ENCODE results near the gene ZKSCAN2. TPM values are rescaled to one million over a fixed set of nuclear protein-coding genes. Genes with fewer than 3 reads are reported as not detected.

The ZKSCAN2 gene
- total RNA-seq, 2 experiments from 2014 or later = 9.5 to 10.2 TPM

DNA sequence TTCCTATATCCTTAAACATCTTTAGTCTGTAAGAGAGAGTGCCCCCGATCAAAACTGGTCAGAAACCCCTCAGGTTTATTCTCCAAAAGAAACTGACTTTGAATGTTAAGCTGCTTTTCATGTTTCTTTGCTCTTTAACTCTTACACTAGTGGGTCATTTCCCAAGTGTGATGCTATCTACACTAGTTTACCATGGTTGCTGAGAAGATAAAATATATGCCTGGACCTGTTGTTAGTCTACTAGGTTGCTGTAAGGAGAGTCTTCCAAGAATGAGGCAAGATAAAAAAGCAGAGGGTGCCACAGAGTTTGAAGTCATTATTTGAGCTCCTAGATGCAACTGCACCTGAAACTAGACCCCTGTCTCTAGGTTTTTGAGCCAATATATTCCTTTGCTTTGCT, 12.2 kb upstream of the ZKSCAN2 start:
- ChIA-PET CTCF (no interaction called here), POLR2A (interaction anchor here (0.6 kb wide), 1 partner anchor 449 kb away, joined by 3 read pairs; no protein-coding TSS in a partner anchor)
- Mint-ChIP-seq H3K27me3 (no peaks in the 10 kb centered on the region), H3K4me3 (no peak overlapping the region), H3K4me1 (ENCODE audit: low read depth) (peaks cover 14% of the 10 kb centered on the region), H3K36me3 (ENCODE audit: low read depth) (peaks cover 29% of the 10 kb centered on the region), H3K27ac (no peak overlapping the region), H3K9me3 (no peaks in the 10 kb centered on the region)
- TF ChIP-seq, protein P1, sequence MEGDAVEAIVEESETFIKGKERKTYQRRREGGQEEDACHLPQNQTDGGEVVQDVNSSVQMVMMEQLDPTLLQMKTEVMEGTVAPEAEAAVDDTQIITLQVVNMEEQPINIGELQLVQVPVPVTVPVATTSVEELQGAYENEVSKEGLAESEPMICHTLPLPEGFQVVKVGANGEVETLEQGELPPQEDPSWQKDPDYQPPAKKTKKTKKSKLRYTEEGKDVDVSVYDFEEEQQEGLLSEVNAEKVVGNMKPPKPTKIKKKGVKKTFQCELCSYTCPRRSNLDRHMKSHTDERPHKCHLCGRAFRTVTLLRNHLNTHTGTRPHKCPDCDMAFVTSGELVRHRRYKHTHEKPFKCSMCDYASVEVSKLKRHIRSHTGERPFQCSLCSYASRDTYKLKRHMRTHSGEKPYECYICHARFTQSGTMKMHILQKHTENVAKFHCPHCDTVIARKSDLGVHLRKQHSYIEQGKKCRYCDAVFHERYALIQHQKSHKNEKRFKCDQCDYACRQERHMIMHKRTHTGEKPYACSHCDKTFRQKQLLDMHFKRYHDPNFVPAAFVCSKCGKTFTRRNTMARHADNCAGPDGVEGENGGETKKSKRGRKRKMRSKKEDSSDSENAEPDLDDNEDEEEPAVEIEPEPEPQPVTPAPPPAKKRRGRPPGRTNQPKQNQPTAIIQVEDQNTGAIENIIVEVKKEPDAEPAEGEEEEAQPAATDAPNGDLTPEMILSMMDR (IDR thresholded peaks at IDR 0.05) = no peak
- no peaks in the 10 kb centered on the region for H3K27me3 ChIP-seq (ENCODE audit: control insufficient read depth in 1 of 2, insufficient read depth in 2 of 2, low read length in 2 of 2)
- no peaks in the 10 kb centered on the region for H3K9me3 ChIP-seq (ENCODE audit: control insufficient read depth in 1 of 2, insufficient read depth in 1 of 2, low read length in 2 of 2)
- H3K4me1 ChIP-seq (ENCODE audit: insufficient read depth, low read length) = no peaks in the 10 kb centered on the region
- DNase-seq (no peak), ATAC-seq (ENCODE audit: poor library complexity) (no peak)
- peaks cover 4% of the 10 kb centered on the region for H3K36me3 ChIP-seq (ENCODE audit: insufficient read depth, low read length)
- intact Hi-C loops (cut with DNase I, micrococcal nuclease) = no loop called here
- H3K4me3 ChIP-seq (ENCODE audit: low read length) = no peak overlapping the region
- H3K27ac ChIP-seq (ENCODE audit: low read depth in 1 of 2, low read length in 2 of 2) = no peak overlapping the region

DNA sequence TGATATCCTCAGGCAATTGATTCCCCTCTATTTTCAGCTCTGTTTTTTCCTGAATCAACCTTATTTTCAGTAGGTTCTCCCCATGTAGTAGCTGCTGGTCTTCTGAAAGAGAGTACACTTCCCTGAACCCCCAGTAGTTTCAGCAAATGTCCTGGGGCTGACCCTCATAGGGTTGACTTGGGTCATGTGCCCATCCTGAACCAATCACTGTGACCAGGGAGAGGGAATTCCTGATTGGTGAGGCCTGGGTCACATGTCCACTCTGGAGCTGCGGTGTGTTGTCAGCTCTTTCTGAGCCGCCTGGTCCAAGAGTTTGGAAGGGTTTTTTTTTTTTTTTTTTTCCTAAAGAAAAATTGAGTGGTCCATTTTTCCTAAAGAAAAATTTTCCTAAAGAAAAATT, 8.3 kb upstream of the ZKSCAN2 start:
- intact Hi-C loops (cut with DNase I, micrococcal nuclease) = no loop called here
- DNase-seq (no peak), ATAC-seq (ENCODE audit: poor library complexity) (no peak)
- H3K4me3 ChIP-seq (ENCODE audit: low read length) = no peak overlapping the region
- no peaks in the 10 kb centered on the region for H3K27me3 ChIP-seq (ENCODE audit: control insufficient read depth in 1 of 2, insufficient read depth in 2 of 2, low read length in 2 of 2)
- TF ChIP-seq, protein P1 (IDR thresholded peaks at IDR 0.05) = no peak
- H3K9me3 ChIP-seq (ENCODE audit: control insufficient read depth in 1 of 2, insufficient read depth in 1 of 2, low read length in 2 of 2) = no peaks in the 10 kb centered on the region
- peaks cover 17% of the 10 kb centered on the region for H3K36me3 ChIP-seq (ENCODE audit: insufficient read depth, low read length)
- Mint-ChIP-seq H3K27ac (no peak overlapping the region), H3K9me3 (no peaks in the 10 kb centered on the region), H3K36me3 (ENCODE audit: low read depth) (peaks cover 50% of the 10 kb centered on the region), H3K27me3 (no peaks in the 10 kb centered on the region), H3K4me1 (ENCODE audit: low read depth) (peaks cover 27% of the 10 kb centered on the region), H3K4me3 (no peak overlapping the region)
- CTCF ChIA-PET = no interaction called here
- POLR2A ChIA-PET = no interaction called here
- H3K4me1 ChIP-seq (ENCODE audit: insufficient read depth, low read length) = no peaks in the 10 kb centered on the region
- H3K27ac ChIP-seq (ENCODE audit: low read depth in 1 of 2, low read length in 2 of 2) = no peak overlapping the region

DNA sequence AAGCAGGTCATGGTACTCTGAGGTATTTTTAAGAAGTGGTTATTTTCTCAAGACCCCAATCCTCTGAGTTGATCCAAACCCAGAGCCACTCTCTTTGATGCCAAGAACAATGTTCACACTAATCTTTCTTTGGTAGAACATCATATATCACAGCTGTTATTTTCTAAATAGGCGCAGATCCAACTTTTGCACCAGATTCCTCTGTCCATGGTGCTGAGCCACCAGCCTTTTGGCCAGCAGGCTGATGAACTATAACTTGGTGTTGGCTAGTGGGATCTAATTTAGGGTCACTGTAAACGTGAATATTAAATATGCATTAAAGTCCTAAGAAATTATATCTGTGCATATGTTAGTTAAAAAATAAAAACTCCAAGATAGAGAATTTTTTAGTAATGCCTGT, 7.0 kb upstream of the ZKSCAN2 start:
- intact Hi-C loops (cut with DNase I, micrococcal nuclease) = no loop called here
- Mint-ChIP-seq H3K36me3 (ENCODE audit: low read depth) (peaks cover 47% of the 10 kb centered on the region), H3K4me3 (no peak overlapping the region), H3K9me3 (no peaks in the 10 kb centered on the region), H3K27ac (no peak overlapping the region), H3K27me3 (no peaks in the 10 kb centered on the region), H3K4me1 (ENCODE audit: low read depth) (peaks cover 39% of the 10 kb centered on the region)
- no peaks in the 10 kb centered on the region for H3K27me3 ChIP-seq (ENCODE audit: control insufficient read depth in 1 of 2, insufficient read depth in 2 of 2, low read length in 2 of 2)
- DNase-seq = peak in 3 of 14 experiments; percentile 2 to 24 (median 9)
- no peak for ATAC-seq (ENCODE audit: poor library complexity)
- peaks cover 17% of the 10 kb centered on the region for H3K36me3 ChIP-seq (ENCODE audit: insufficient read depth, low read length)
- no peak overlapping the region for H3K27ac ChIP-seq (ENCODE audit: low read depth in 1 of 2, low read length in 2 of 2)
- ChIA-PET POLR2A (no interaction called here), CTCF (no interaction called here)
- TF ChIP-seq, protein P1 (IDR thresholded peaks at IDR 0.05) = no peak
- no peaks in the 10 kb centered on the region for H3K9me3 ChIP-seq (ENCODE audit: control insufficient read depth in 1 of 2, insufficient read depth in 1 of 2, low read length in 2 of 2)
- no peak overlapping the region for H3K4me3 ChIP-seq (ENCODE audit: low read length)
- H3K4me1 ChIP-seq (ENCODE audit: insufficient read depth, low read length) = peaks cover 9% of the 10 kb centered on the region

Measured in CD4-positive, alpha-beta T cell (primary cell).